ENCODE data around the gene FRMPD4.

GRCh38 chrX:12149670-12150407 is 11.6 kb downstream of the FRMPD4 start:
- TF ChIP-seq ZNF549 (CRISPR knock-in tag; IDR thresholded peaks at IDR 0.05) (no peak), CBX5 (CRISPR knock-in tag; IDR thresholded peaks at IDR 0.05; ENCODE audit: borderline replicate concordance) (no peak), CEBPZ (IDR thresholded peaks at IDR 0.05; ENCODE audit: low read length) (no peak), ZNF598 (CRISPR knock-in tag; IDR thresholded peaks at IDR 0.05; ENCODE audit: borderline replicate concordance) (no peak), ZNF670 (CRISPR knock-in tag; IDR thresholded peaks at IDR 0.05; ENCODE audit: borderline replicate concordance) (no peak), ZNF20 (CRISPR knock-in tag; IDR thresholded peaks at IDR 0.05) (no peak), SRF (IDR thresholded peaks at IDR 0.05; ENCODE audit: low read depth, low read length) (no peak), ATF5 (CRISPR knock-in tag; IDR thresholded peaks at IDR 0.05; ENCODE audit: low read depth) (no peak), ZNF274 (CRISPR knock-in tag; IDR thresholded peaks at IDR 0.05) (no peak), RAD51 (IDR thresholded peaks at IDR 0.05; ENCODE audit: borderline replicate concordance) (no peak), ZNF558 (CRISPR knock-in tag; IDR thresholded peaks at IDR 0.05; ENCODE audit: borderline replicate concordance) (no peak), TP53 (CRISPR knock-in tag; conservative IDR thresholded peaks at IDR 0.05) (no peak)

All from HepG2 (cell line).